K562 (cell line): ENCODE measurements around the gene LARP4B. TPM values are rescaled to one million over a fixed set of nuclear protein-coding genes. Genes with fewer than 3 reads are reported as not detected.

Experiments
- ATAC-seq: fragments of 200-7000 bp; cut with Tn5 transposase; 3 replicates; pipeline ENCODE4 v1.9.1; 2020; ENCODE audit warnings: moderate library complexity
- BruUV-seq: library from RNA; stranded (reverse); fragments of 400-500 nt; replicated peaks from 2 replicates; lab custom pipeline; 2021; lab: Mats Ljungman, UMichigan
- CTCF ChIA-PET: fragments of 300-600 bp; formaldehyde crosslinking; extraction: SDS; loops from one replicate; lab custom pipeline; 2021; ENCODE audit warnings: low intra/inter-chr PET ratio; lab: Yijun Ruan, JAX
- POLR2A ChIA-PET: fragments of 300-600, 350-650 bp; sonication (Branson Sonifier 250); formaldehyde crosslinking; extraction: SDS; loops from one replicate; lab custom pipeline; 2021; ENCODE audit warnings: antibody characterized with exemption, inconsistent platforms; lab: Yijun Ruan, JAX
- DNase-seq, 4 experiments: peaks; one replicate each; pipeline versions ENCODE4 v3.0.0 to v3.0.0-alpha.2; 2011 to 2018; ENCODE audit warnings: low spot score in 3 of 4, mixed read lengths in 3 of 4; ENCODE audit errors: extremely low read depth in 1 of 4
- FAIRE-seq: peaks from 2 replicates; lab custom pipeline; 2011; peaks lifted over from hg19 to GRCh38; lab: Jason Lieb, UNC
- H2AFZ ChIP-seq: 2 replicates; pipeline ENCODE4 v1.6.0; 2011; ENCODE audit warnings: low read depth, low read length, control low read depth, inconsistent platforms
- H3K27ac ChIP-seq: fragments of 200-600 bp; 3 replicates; pipeline ENCODE4 v1.8.0; 2011; ENCODE audit warnings: low read depth, mild to moderate bottlenecking, control low read depth, inconsistent platforms, low read length, moderate library complexity, mixed read lengths; ENCODE audit errors: extremely low read depth
- H3K27me3 ChIP-seq, 2 experiments: fragments of 300-600 bp in 1 of 2; 2 replicates in 1 of 2; 3 replicates in 1 of 2; pipeline versions ENCODE4 v1.6.0 to v1.8.0; 2011; ENCODE audit warnings: inconsistent platforms in 2 of 2, low read length in 2 of 2, mild to moderate bottlenecking in 1 of 2, mixed read lengths in 1 of 2, moderate library complexity in 1 of 2; ENCODE audit not compliant: control insufficient read depth in 2 of 2, insufficient read depth in 2 of 2
- H3K36me3 ChIP-seq: fragments of 300-600 bp; 3 replicates; pipeline ENCODE4 v1.8.0; 2011; ENCODE audit warnings: mild to moderate bottlenecking, low read length, inconsistent platforms; ENCODE audit not compliant: control insufficient read depth, insufficient read depth
- H3K4me1 ChIP-seq, 2 experiments: fragments of 200-600 bp in 1 of 2; replicated peaks in 1 of 2; 2 replicates in 1 of 2; 3 replicates in 1 of 2; pipeline versions ENCODE4 v1.5.1 to v1.8.0; 2011; ENCODE audit warnings: inconsistent platforms in 2 of 2, low read length in 2 of 2, mild to moderate bottlenecking in 1 of 2, mixed read lengths in 1 of 2, moderate library complexity in 1 of 2; ENCODE audit not compliant: control insufficient read depth in 2 of 2, insufficient read depth in 2 of 2
- H3K4me2 ChIP-seq: 2 replicates; pipeline ENCODE4 v1.6.1; 2011; ENCODE audit warnings: low read length, control low read depth, inconsistent platforms, mixed read lengths; ENCODE audit not compliant: insufficient read depth
- H3K4me3 ChIP-seq: fragments of 200-600 bp; sonication (generic), shearing (Covaris generic); 2 replicates; pipeline ENCODE4 v1.5.1; 2016; ENCODE audit warnings: control low read depth, inconsistent platforms
- H3K79me2 ChIP-seq: fragments of 200-600 bp; 3 replicates; pipeline ENCODE4 v1.8.0; 2011; ENCODE audit warnings: low read length, inconsistent platforms; ENCODE audit not compliant: control insufficient read depth, insufficient read depth
- H3K9ac ChIP-seq, 2 experiments: 2 replicates each; pipeline versions ENCODE4 v1.6.0 to v1.6.1; 2011; ENCODE audit warnings: low read depth in 2 of 2, low read length in 2 of 2, control low read depth in 1 of 2, inconsistent platforms in 1 of 2, mild to moderate bottlenecking in 1 of 2, mixed read lengths in 1 of 2; ENCODE audit not compliant: insufficient read depth in 1 of 2
- H3K9me1 ChIP-seq: one replicate; pipeline ENCODE4 v1.6.0; 2011; ENCODE audit warnings: inconsistent platforms, mild to moderate bottlenecking, low read length, moderate library complexity; ENCODE audit not compliant: control insufficient read depth, insufficient read depth
- H3K9me3 ChIP-seq: replicated peaks from 2 replicates; pipeline ENCODE4 v1.5.1; 2011; ENCODE audit warnings: low read depth, low read length, inconsistent platforms; ENCODE audit not compliant: control insufficient read depth, insufficient read depth
- H4K20me1 ChIP-seq: replicated peaks from 2 replicates; pipeline ENCODE4 v1.6.1; 2011; ENCODE audit warnings: low read length, inconsistent platforms, mixed read lengths; ENCODE audit not compliant: control insufficient read depth, insufficient read depth
- CREM ChIP-seq: IDR thresholded peaks from 2 replicates; pipeline ENCODE4 v1.6.1; 2014; ENCODE audit warnings: antibody characterized with exemption, low read depth
- RAD21 ChIP-seq, 2 experiments: fragments of 250-450 bp in 1 of 2; fragments of 450-650 bp in 1 of 2; sonication (Bioruptor Pico) in 1 of 2; formaldehyde crosslinking in 1 of 2; IDR thresholded peaks in 1 of 2; conservative IDR thresholded peaks in 1 of 2; 2 replicates each; pipeline versions ENCODE4 v1.4.0 to v1.8.0; 2020 to 2022; ENCODE audit warnings: mild to moderate bottlenecking in 2 of 2, moderate library complexity in 1 of 2
- WGBS: fragments of 100-300 bp; shearing (Covaris generic); methylation state at CpG from one replicate; pipeline ENCODE4 v1.1.6; 2016; ENCODE audit warnings: low coverage, mixed read lengths; ENCODE audit not compliant: insufficient coverage; ENCODE audit errors: missing lambda C conversion rate; 5-methylcytosine and 5-hydroxymethylcytosine counted together
- in situ Hi-C: fragments of 300-500 bp; cut with MboI; formaldehyde crosslinking; loops from 4 replicates; pipeline ENCODE4 v1.15.0; 2018; ENCODE audit warnings: inconsistent platforms, mixed read lengths
- intact Hi-C: fragments of 100-400 bp; cut with micrococcal nuclease; formaldehyde crosslinking; loops from 2 replicates; pipeline ENCODE4 v1.14.2; 2022
- polyA plus RNA-seq, 8 experiments: library from polyadenylated mRNA; depleted of rRNA in 4 of 8; stranded (reverse) in 5 of 8; unstranded in 3 of 8; fragments of >200 nt; fragmentation: Nextera tagmentation in 2 of 8; fragmentation: Illumina TruSeq in 1 of 8; extraction: Ambion mirVana in 2 of 8; extraction: Trizol in 1 of 8; gene quantifications; 2 replicates each; pipeline versions ENCODE4 v1.2.1 to v1.2.3, GENCODE V29; 2011 to 2014; ENCODE audit warnings: inconsistent platforms in 1 of 8, missing spikeins in 1 of 8
- total RNA-seq, 7 experiments: library from RNA; depleted of rRNA in 6 of 7; stranded (reverse); fragments of >200 nt in 6 of 7; fragmentation: Illumina TruSeq in 2 of 7; extraction: Trizol in 2 of 7; gene quantifications; 2 replicates each; pipeline versions ENCODE4 v1.2.1 to v1.2.3, GENCODE V29; 2011 to 2021; ENCODE audit warnings: low replicate concordance in 1 of 7
- TF ChIP-seq, protein P1 (sequence below): fragments of 450-650 bp; IDR thresholded peaks from 2 replicates; pipeline ENCODE4 v1.6.1; 2016; ENCODE audit warnings: mild to moderate bottlenecking, moderate library complexity
- TF ChIP-seq, protein P2 (sequence below), 3 experiments: IDR thresholded peaks in 2 of 3; conservative IDR thresholded peaks in 1 of 3; 2 replicates each; pipeline ENCODE4 v1.5.1; 2011 to 2012; ENCODE audit warnings: low read length in 3 of 3, mild to moderate bottlenecking in 3 of 3, control low read depth in 2 of 3, improper control_type of control experiment in 1 of 3, inconsistent platforms in 1 of 3, low read depth in 1 of 3, mixed read lengths in 1 of 3, moderate library complexity in 1 of 3; ENCODE audit not compliant: insufficient read depth in 2 of 3

Gene LARP4B
- total and polyA plus RNA-seq, 9 of the 15 experiments (the other 6 are each of a cell fraction or from before 2014, with no cell fraction given): 11.8 to 130 (median 42.6) TPM

DNA sequence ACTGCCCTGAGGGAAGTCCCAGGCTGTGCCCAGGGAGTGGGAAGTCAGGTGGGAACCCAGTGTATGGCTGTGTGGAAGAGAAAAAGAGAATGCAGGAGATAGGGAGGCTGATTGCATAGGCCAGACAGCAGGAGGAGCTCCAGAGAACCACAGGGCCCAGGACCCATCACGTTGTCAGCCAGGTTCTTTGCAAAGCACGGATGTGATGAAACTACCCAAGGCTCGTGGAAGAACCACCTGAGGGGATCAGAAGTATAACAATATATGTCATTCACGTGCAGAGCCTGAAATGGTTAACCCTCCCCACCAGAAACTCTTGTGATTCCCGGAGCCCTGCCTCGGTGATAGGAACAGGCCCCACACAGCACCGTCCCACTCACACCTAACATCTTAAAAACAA lies 83.6 kb downstream of the LARP4B start:
- in situ Hi-C loops: no loop called here
- no peak overlapping the region for H2AFZ ChIP-seq
- H3K4me2 ChIP-seq: no peak overlapping the region
- TF ChIP-seq CREM (no peak), RAD21 (CRISPR knock-in tag; conservative IDR thresholded peaks at IDR 0.05 in 1 of 2, IDR thresholded peaks at IDR 0.05 in 1 of 2) (0 out of 4 replicates have a peak, but pooled peaks of 1 of the 2 experiments have one; percentile 11)
- TF ChIP-seq, protein P1, sequence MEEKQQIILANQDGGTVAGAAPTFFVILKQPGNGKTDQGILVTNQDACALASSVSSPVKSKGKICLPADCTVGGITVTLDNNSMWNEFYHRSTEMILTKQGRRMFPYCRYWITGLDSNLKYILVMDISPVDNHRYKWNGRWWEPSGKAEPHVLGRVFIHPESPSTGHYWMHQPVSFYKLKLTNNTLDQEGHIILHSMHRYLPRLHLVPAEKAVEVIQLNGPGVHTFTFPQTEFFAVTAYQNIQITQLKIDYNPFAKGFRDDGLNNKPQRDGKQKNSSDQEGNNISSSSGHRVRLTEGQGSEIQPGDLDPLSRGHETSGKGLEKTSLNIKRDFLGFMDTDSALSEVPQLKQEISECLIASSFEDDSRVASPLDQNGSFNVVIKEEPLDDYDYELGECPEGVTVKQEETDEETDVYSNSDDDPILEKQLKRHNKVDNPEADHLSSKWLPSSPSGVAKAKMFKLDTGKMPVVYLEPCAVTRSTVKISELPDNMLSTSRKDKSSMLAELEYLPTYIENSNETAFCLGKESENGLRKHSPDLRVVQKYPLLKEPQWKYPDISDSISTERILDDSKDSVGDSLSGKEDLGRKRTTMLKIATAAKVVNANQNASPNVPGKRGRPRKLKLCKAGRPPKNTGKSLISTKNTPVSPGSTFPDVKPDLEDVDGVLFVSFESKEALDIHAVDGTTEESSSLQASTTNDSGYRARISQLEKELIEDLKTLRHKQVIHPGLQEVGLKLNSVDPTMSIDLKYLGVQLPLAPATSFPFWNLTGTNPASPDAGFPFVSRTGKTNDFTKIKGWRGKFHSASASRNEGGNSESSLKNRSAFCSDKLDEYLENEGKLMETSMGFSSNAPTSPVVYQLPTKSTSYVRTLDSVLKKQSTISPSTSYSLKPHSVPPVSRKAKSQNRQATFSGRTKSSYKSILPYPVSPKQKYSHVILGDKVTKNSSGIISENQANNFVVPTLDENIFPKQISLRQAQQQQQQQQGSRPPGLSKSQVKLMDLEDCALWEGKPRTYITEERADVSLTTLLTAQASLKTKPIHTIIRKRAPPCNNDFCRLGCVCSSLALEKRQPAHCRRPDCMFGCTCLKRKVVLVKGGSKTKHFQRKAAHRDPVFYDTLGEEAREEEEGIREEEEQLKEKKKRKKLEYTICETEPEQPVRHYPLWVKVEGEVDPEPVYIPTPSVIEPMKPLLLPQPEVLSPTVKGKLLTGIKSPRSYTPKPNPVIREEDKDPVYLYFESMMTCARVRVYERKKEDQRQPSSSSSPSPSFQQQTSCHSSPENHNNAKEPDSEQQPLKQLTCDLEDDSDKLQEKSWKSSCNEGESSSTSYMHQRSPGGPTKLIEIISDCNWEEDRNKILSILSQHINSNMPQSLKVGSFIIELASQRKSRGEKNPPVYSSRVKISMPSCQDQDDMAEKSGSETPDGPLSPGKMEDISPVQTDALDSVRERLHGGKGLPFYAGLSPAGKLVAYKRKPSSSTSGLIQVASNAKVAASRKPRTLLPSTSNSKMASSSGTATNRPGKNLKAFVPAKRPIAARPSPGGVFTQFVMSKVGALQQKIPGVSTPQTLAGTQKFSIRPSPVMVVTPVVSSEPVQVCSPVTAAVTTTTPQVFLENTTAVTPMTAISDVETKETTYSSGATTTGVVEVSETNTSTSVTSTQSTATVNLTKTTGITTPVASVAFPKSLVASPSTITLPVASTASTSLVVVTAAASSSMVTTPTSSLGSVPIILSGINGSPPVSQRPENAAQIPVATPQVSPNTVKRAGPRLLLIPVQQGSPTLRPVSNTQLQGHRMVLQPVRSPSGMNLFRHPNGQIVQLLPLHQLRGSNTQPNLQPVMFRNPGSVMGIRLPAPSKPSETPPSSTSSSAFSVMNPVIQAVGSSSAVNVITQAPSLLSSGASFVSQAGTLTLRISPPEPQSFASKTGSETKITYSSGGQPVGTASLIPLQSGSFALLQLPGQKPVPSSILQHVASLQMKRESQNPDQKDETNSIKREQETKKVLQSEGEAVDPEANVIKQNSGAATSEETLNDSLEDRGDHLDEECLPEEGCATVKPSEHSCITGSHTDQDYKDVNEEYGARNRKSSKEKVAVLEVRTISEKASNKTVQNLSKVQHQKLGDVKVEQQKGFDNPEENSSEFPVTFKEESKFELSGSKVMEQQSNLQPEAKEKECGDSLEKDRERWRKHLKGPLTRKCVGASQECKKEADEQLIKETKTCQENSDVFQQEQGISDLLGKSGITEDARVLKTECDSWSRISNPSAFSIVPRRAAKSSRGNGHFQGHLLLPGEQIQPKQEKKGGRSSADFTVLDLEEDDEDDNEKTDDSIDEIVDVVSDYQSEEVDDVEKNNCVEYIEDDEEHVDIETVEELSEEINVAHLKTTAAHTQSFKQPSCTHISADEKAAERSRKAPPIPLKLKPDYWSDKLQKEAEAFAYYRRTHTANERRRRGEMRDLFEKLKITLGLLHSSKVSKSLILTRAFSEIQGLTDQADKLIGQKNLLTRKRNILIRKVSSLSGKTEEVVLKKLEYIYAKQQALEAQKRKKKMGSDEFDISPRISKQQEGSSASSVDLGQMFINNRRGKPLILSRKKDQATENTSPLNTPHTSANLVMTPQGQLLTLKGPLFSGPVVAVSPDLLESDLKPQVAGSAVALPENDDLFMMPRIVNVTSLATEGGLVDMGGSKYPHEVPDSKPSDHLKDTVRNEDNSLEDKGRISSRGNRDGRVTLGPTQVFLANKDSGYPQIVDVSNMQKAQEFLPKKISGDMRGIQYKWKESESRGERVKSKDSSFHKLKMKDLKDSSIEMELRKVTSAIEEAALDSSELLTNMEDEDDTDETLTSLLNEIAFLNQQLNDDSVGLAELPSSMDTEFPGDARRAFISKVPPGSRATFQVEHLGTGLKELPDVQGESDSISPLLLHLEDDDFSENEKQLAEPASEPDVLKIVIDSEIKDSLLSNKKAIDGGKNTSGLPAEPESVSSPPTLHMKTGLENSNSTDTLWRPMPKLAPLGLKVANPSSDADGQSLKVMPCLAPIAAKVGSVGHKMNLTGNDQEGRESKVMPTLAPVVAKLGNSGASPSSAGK: no peak
- TF ChIP-seq, protein P2, sequence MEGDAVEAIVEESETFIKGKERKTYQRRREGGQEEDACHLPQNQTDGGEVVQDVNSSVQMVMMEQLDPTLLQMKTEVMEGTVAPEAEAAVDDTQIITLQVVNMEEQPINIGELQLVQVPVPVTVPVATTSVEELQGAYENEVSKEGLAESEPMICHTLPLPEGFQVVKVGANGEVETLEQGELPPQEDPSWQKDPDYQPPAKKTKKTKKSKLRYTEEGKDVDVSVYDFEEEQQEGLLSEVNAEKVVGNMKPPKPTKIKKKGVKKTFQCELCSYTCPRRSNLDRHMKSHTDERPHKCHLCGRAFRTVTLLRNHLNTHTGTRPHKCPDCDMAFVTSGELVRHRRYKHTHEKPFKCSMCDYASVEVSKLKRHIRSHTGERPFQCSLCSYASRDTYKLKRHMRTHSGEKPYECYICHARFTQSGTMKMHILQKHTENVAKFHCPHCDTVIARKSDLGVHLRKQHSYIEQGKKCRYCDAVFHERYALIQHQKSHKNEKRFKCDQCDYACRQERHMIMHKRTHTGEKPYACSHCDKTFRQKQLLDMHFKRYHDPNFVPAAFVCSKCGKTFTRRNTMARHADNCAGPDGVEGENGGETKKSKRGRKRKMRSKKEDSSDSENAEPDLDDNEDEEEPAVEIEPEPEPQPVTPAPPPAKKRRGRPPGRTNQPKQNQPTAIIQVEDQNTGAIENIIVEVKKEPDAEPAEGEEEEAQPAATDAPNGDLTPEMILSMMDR (IDR thresholded peaks at IDR 0.05 in 2 of 3, conservative IDR thresholded peaks at IDR 0.05 in 1 of 3; ENCODE audit: insufficient read depth in 2 of 3, low read depth in 1 of 3, low read length in 3 of 3): peak; percentile 22 to 29 (median 26); a peak in 2 of 6 replicates
- peaks cover 4% of the 10 kb centered on the region for H3K9me1 ChIP-seq
- H3K9me3 ChIP-seq: no peaks in the 10 kb centered on the region
- peaks cover 12% of the 10 kb centered on the region for H4K20me1 ChIP-seq
- H3K36me3 ChIP-seq: peaks cover 80% of the 10 kb centered on the region
- peaks cover 82% of the 10 kb centered on the region for H3K79me2 ChIP-seq
- DNase-seq (peak in 1 of 4 experiments; percentile 7), FAIRE-seq (peak; percentile 51), ATAC-seq (peak; percentile 83)
- no peak overlapping the region for H3K4me3 ChIP-seq
- no TSS peak for BruUV-seq
- 75% methylated on average over 7 of the region's 7 CpGs for WGBS
- ChIA-PET CTCF (no interaction called here), POLR2A (no interaction called here)
- no peak overlapping the region for H3K9ac ChIP-seq
- H3K4me1 ChIP-seq: peaks cover 0 to 3% of the 10 kb centered on the region in 2 experiments; a peak in 2 of 5 replicates
- H3K27me3 ChIP-seq: no peaks in the 10 kb centered on the region
- intact Hi-C loops: no loop called here
- no peak overlapping the region for H3K27ac ChIP-seq
